ENCODE measurements around the gene SOD2. TPM values are rescaled to one million over a fixed set of nuclear protein-coding genes. Genes with fewer than 3 reads are reported as not detected.

The SOD2 gene
- total RNA-seq, 1 experiment from 2014 or later: 80.5 TPM

- Histone ChIP-seq H2BK5ac (ENCODE audit: insufficient read length, low read length) (no peak overlapping the region), H3K9ac (ENCODE audit: extremely low read depth, insufficient read length, low read length) (peak overlapping the region; percentile 52), H3K23ac (ENCODE audit: insufficient read length, low read depth, low read length) (no peak overlapping the region), H3T11ph (ENCODE audit: low read length) (no peak overlapping the region), H4K20me1 (ENCODE audit: control insufficient read depth, insufficient read depth, insufficient read length) (no peaks in the 10 kb centered on the region), H3K14ac (ENCODE audit: insufficient read depth, low read length) (no peak overlapping the region), H3K56ac (ENCODE audit: insufficient read length, low read depth, low read length) (no peak overlapping the region), H3K18ac (ENCODE audit: insufficient read length, low read depth, low read length) (no peak overlapping the region), H4K5ac (ENCODE audit: insufficient read length, low read depth, low read length) (no peak overlapping the region), H4K8ac (replicated peaks; ENCODE audit: insufficient read length, low read depth, low read length) (no peak overlapping the region), H3K23me2 (ENCODE audit: insufficient read length, low read depth, low read length, poor library complexity, severe bottlenecking) (peaks cover 3% of the 10 kb centered on the region), H2AK5ac (ENCODE audit: insufficient read length, low read length) (no peak overlapping the region), H2BK120ac (ENCODE audit: low read depth, low read length, poor library complexity, severe bottlenecking) (no peak overlapping the region), H2BK12ac (ENCODE audit: insufficient read length, low read depth, low read length) (no peak overlapping the region), H3K79me2 (ENCODE audit: insufficient read depth, low read length) (peaks cover 69% of the 10 kb centered on the region), H2BK20ac (ENCODE audit: low read depth, low read length, poor library complexity, severe bottlenecking) (no peak overlapping the region), H3K27ac (ENCODE audit: insufficient read length, low read depth, low read length) (no peak overlapping the region), H3K79me1 (ENCODE audit: insufficient read depth, low read depth, low read length, poor library complexity, severe bottlenecking) (no peaks in the 10 kb centered on the region), H2BK15ac (ENCODE audit: low read depth, low read length) (no peak overlapping the region), H2AFZ (ENCODE audit: low read length) (no peak overlapping the region), H3K4ac (ENCODE audit: low read depth, low read length) (no peak overlapping the region), H3K4me2 (ENCODE audit: insufficient read depth, insufficient read length, low read length) (peak overlapping the region; percentile 48), H3K27me3 (ENCODE audit: insufficient read depth, low read length) (no peaks in the 10 kb centered on the region), H4K91ac (ENCODE audit: insufficient read length, low read depth, low read length) (no peak overlapping the region), H3K4me1 (ENCODE audit: insufficient read depth, low read length) (no peaks in the 10 kb centered on the region), H3K9me3 (ENCODE audit: control insufficient read depth, low read depth, low read length) (no peaks in the 10 kb centered on the region)
- WGBS (ENCODE audit: extremely low coverage, insufficient read length, low lambda C conversion rate): no CpG with 5 or more reads among the region's 4 CpGs
- Mint-ChIP-seq H3K27ac (0 out of 7 replicates have a peak overlapping the region, but pooled peaks of 1 of the 3 experiments have one; percentile 59), H3K4me1 (peaks cover 19 to 28% of the 10 kb centered on the region in 2 experiments), H3K4me3 (peak overlapping the region; percentile 93 to 97), H3K36me3 (ENCODE audit: insufficient read depth in 1 of 3, low read depth in 3 of 3) (peaks cover 13 to 24% (median 22%) of the 10 kb centered on the region in 3 experiments), H3K9me3 (no peaks in the 10 kb centered on the region; a peak in 2 of 5 replicates), H3K27me3 (ENCODE audit: low read depth) (no peaks in the 10 kb centered on the region; the same call in 1 of the 2 replicates)
- TF ChIP-seq, protein P1, sequence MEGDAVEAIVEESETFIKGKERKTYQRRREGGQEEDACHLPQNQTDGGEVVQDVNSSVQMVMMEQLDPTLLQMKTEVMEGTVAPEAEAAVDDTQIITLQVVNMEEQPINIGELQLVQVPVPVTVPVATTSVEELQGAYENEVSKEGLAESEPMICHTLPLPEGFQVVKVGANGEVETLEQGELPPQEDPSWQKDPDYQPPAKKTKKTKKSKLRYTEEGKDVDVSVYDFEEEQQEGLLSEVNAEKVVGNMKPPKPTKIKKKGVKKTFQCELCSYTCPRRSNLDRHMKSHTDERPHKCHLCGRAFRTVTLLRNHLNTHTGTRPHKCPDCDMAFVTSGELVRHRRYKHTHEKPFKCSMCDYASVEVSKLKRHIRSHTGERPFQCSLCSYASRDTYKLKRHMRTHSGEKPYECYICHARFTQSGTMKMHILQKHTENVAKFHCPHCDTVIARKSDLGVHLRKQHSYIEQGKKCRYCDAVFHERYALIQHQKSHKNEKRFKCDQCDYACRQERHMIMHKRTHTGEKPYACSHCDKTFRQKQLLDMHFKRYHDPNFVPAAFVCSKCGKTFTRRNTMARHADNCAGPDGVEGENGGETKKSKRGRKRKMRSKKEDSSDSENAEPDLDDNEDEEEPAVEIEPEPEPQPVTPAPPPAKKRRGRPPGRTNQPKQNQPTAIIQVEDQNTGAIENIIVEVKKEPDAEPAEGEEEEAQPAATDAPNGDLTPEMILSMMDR (conservative IDR thresholded peaks at IDR 0.05): no peak
- DNase-seq: no peak
These were observed 36.7 kb upstream of the SOD2 start for GRCh38 chr6:159729598-159730331.

Measured in H9 (cell line).